Activated CD8-positive, alpha-beta memory T cell treated with anti-CD3 and anti-CD28 coated beads, Interleukin-2, amount 10 ng/mL, durations not matched to agents 7 days and 5 days (primary cell): ENCODE data around the gene GSG1L. TPM values are rescaled to one million over a fixed set of nuclear protein-coding genes. Genes with fewer than 3 reads are reported as not detected.

ENCODE experiments used
- ATAC-seq: fragments of 150-1000 bp; cut with Tn5 transposase; one replicate; pipeline ENCODE4 v1.10.0; 2021; ENCODE audit warnings: moderate library complexity
- CTCF ChIA-PET: fragments of 350-600 bp; sonication (Branson Sonifier 250); formaldehyde crosslinking; loops from one replicate; lab custom pipeline; 2021; ENCODE audit warnings: antibody characterized with exemption; lab: Charles Lee
- DNase-seq: peaks from one replicate; pipeline ENCODE4 v3.0.0-alpha.2; 2020
- H3K27ac Mint-ChIP-seq: one replicate; pipeline ENCODE4 v1.8.0; 2021; ENCODE audit warnings: mild to moderate bottlenecking, mixed read lengths
- H3K27me3 Mint-ChIP-seq: one replicate; pipeline ENCODE4 v1.8.0; 2021; ENCODE audit warnings: mixed read lengths
- H3K36me3 Mint-ChIP-seq: one replicate; pipeline ENCODE4 v1.8.0; 2021; ENCODE audit warnings: mild to moderate bottlenecking, mixed read lengths
- H3K4me1 Mint-ChIP-seq: one replicate; pipeline ENCODE4 v1.8.0; 2021; ENCODE audit warnings: mixed read lengths
- H3K4me3 Mint-ChIP-seq: one replicate; pipeline ENCODE4 v1.8.0; 2021; ENCODE audit warnings: mild to moderate bottlenecking, moderate library complexity, mixed read lengths
- H3K9me3 Mint-ChIP-seq: one replicate; pipeline ENCODE4 v1.8.0; 2022; ENCODE audit warnings: low read depth, mixed read lengths
- total RNA-seq, 2 experiments: library from RNA; stranded (reverse); gene quantifications; one replicate each; pipeline ENCODE4 v1.2.3, GENCODE V29; 2021

Gene GSG1L
- total RNA-seq, 2 experiments from 2014 or later, result not detected

DNA sequence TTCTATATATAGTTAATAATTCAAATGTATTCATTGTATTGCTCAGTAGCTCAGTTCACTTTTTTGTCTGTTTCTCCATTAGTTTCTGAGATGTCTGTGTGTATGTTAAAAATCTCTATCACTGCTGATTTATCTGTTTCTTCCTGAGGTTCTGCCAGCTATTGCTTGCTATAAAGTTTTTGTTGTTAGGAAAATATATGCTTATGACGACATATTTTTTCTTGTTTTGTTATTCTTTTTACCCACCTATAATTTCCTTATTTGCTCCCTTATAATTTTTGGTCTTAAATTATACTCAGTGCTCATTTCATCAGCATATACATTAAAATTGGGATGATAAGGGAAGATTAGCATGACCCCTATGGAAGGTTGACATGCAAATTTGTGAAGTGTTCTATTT, 200.6 kb downstream of the GSG1L start:
- Mint-ChIP-seq H3K9me3 (peaks cover 5% of the 10 kb centered on the region), H3K27me3 (no peaks in the 10 kb centered on the region), H3K4me1 (peaks cover 13% of the 10 kb centered on the region), H3K4me3 (no peak overlapping the region), H3K27ac (no peak overlapping the region), H3K36me3 (no peaks in the 10 kb centered on the region)
- no peak for ATAC-seq
- no peak for DNase-seq
- CTCF ChIA-PET, result no interaction called here

DNA sequence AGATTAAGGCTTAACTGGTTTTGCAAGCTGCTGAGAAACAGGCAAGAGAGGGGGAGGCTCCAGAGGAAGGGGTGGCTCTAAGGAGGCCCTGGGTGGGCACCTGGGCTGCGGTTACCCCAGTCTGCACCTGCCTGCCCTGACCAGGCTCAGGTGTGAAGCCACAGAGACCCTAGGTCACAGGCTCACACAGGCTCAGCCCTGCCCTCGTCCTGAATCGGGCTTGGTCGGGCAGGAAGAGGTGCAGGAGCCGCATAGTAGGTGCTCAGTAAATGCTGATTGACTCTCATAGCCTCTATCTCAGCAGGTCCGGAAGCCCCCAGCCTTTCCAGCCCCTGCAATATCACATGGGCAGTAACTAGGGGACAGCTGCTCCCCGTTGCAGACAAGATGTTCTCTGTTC, 203.4 kb downstream of the GSG1L start:
- DNase-seq, result no peak
- CTCF ChIA-PET, result no interaction called here
- Mint-ChIP-seq H3K27me3 (no peaks in the 10 kb centered on the region), H3K4me1 (no peaks in the 10 kb centered on the region), H3K36me3 (no peaks in the 10 kb centered on the region), H3K27ac (no peak overlapping the region), H3K4me3 (no peak overlapping the region), H3K9me3 (peaks cover 2% of the 10 kb centered on the region)
- ATAC-seq, result no peak

DNA sequence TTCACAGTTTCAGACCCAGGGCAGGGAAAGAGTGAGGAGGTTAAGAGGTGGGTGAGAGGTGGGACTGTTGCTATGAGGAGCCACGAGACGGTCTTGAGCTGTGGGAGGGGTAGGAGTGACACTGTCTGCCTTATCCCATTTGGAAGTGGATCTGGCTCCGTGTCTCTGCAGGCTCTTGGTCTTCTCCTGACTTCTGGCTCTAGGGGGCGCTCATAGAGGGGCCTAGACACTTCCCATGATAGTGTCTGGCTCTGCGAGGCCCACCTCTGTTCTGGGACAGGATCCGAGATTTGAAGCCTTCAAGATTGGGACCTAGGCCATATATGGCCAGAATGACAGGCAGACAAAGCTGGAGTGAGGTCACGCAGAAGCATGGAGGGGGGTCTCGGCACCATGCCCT, 204.5 kb downstream of the GSG1L start:
- CTCF ChIA-PET, result no interaction called here
- Mint-ChIP-seq H3K36me3 (no peaks in the 10 kb centered on the region), H3K27me3 (no peaks in the 10 kb centered on the region), H3K9me3 (peaks cover 2% of the 10 kb centered on the region), H3K4me3 (no peak overlapping the region), H3K4me1 (no peaks in the 10 kb centered on the region), H3K27ac (no peak overlapping the region)
- no peak for DNase-seq
- no peak for ATAC-seq

DNA sequence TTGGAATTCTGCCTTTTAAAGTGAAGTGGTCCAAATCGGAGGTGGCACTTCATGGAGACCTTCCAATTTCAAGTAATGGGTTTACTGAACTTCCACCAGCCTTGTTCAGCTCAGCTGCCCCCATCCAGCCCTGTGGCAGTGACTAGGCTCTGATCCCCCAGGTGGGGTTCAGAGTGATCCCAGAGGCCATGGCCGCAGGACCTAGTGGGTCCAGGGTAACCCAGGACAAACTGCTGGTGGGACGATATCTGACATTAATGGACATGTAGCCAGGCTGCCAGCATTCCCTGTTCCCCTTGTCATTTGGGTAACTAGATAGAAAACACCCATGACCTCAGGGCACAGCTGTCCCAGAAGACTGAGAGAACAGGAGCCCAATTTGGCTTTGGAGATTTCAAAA, 209.9 kb downstream of the GSG1L start:
- no peak overlapping the region for H3K4me3 Mint-ChIP-seq
- H3K27me3 Mint-ChIP-seq, result peaks cover 25% of the 10 kb centered on the region
- H3K4me1 Mint-ChIP-seq, result no peaks in the 10 kb centered on the region
- no peaks in the 10 kb centered on the region for H3K36me3 Mint-ChIP-seq
- H3K9me3 Mint-ChIP-seq, result no peaks in the 10 kb centered on the region
- DNase-seq (no peak), ATAC-seq (no peak)
- H3K27ac Mint-ChIP-seq, result no peak overlapping the region
- CTCF ChIA-PET, result no interaction called here

DNA sequence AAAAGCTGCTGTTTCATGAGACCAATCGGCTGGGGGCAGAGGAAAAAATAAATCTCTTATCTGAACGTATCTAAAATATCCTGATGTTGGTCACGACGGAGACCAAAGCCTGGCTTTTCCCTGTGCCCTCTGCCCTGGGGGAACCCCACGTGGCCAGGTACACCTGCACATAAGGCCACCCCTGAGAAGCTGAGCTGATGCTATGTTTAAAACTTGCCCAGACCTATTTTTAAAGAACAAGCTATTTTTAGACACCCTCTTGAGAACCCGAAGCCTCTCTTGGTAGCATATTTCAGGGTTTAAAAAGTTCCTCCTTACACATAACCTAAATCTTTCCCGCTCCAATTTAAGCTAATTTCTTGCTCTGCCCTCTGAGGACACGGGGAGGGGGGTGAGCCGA, 210.4 kb downstream of the GSG1L start:
- no peak overlapping the region for H3K27ac Mint-ChIP-seq
- H3K4me1 Mint-ChIP-seq, result no peaks in the 10 kb centered on the region
- no peak overlapping the region for H3K4me3 Mint-ChIP-seq
- CTCF ChIA-PET, result no interaction called here
- DNase-seq (no peak), ATAC-seq (no peak)
- H3K27me3 Mint-ChIP-seq, result peaks cover 27% of the 10 kb centered on the region
- H3K36me3 Mint-ChIP-seq, result no peaks in the 10 kb centered on the region
- no peaks in the 10 kb centered on the region for H3K9me3 Mint-ChIP-seq

DNA sequence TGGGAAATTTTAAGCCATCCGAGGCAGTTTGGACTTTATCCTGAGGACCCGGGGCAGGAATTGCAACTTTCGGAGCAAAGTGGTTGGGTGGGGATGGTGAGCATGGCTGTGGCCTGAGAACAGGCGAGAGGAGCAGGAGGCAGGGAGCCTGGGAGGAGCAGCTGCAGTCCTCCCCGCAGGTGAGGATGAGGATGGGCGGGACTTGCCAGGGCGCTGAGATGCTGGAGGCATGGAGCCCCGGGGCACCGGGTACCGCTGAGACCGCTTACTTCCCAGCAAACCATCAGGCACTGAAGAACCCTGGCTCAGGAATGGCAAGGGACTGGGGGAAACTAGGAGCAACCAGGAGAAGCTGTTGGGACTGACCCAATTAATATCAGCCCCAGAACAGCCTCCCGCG, 210.8 kb downstream of the GSG1L start:
- no peaks in the 10 kb centered on the region for H3K36me3 Mint-ChIP-seq
- ATAC-seq (no peak), DNase-seq (no peak)
- no peaks in the 10 kb centered on the region for H3K4me1 Mint-ChIP-seq
- H3K4me3 Mint-ChIP-seq, result no peak overlapping the region
- H3K27me3 Mint-ChIP-seq, result peaks cover 27% of the 10 kb centered on the region
- H3K27ac Mint-ChIP-seq, result no peak overlapping the region
- no peaks in the 10 kb centered on the region for H3K9me3 Mint-ChIP-seq
- CTCF ChIA-PET, result no interaction called here

DNA sequence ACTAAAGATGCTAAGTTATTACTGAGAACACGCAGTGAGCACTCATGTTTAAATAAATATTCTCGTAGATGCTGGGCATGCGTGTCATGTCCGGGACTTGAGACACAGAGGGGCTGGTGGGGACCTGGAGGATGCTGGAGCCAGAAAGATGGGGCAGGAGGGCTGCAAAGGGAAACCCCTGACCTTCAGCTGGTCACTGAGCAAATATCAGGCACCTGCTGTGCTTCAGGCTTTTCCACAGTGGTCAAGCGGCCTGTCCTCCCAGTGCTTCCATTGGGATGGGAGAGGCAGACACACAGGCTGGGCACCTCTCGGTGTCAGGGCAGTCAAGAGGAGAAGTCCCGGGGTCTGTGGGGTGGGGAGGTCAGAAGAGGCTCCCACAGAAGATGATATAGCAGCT, 211.4 kb downstream of the GSG1L start:
- H3K9me3 Mint-ChIP-seq, result no peaks in the 10 kb centered on the region
- CTCF ChIA-PET, result no interaction called here
- no peak overlapping the region for H3K4me3 Mint-ChIP-seq
- ATAC-seq (no peak), DNase-seq (no peak)
- H3K36me3 Mint-ChIP-seq, result no peaks in the 10 kb centered on the region
- no peaks in the 10 kb centered on the region for H3K4me1 Mint-ChIP-seq
- no peak overlapping the region for H3K27ac Mint-ChIP-seq
- peaks cover 27% of the 10 kb centered on the region for H3K27me3 Mint-ChIP-seq

DNA sequence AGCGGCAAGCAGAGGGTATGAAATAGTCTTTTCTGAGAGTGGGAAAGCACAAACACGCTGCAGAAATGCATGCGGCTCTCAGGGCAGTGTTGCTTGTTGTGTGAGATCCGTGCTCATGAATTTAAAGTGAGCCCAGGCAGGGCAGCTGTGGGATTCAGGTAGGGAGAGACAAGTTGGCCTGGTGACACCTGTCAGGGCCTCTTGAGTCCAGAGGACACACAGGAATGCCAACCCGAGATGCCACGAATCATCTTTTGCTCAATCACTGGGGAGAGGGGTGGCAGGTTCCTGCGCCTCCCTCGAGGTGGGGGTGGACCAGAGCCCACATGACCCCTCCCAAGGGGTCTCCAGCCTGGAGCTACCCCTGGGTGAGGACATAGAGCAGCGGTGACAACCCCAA, 211.9 kb downstream of the GSG1L start:
- no peak for DNase-seq
- CTCF ChIA-PET, result no interaction called here
- Mint-ChIP-seq H3K36me3 (no peaks in the 10 kb centered on the region), H3K4me3 (no peak overlapping the region), H3K27me3 (peaks cover 27% of the 10 kb centered on the region), H3K4me1 (no peaks in the 10 kb centered on the region), H3K27ac (no peak overlapping the region), H3K9me3 (no peaks in the 10 kb centered on the region)
- no peak for ATAC-seq

DNA sequence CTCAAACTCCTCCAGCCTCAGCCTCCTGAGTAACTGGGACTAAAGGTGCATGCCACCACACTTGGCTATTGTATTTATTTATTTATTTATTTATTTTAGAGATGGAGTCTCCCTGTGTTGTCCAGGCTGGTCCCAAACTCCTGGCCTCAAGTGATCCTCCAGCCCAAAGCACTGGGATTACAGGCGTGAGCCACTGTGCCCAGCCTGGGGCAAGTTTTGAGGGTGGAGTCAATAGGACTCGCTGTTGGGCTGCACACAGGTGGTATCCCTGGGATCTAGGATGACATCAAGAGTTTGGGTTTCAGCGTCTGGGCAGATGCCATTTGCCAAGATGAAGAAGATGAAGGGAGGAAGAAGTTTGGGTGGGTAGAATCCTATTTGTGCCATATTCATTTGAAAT, 213.9 kb downstream of the GSG1L start:
- CTCF ChIA-PET, result no interaction called here
- H3K36me3 Mint-ChIP-seq, result no peaks in the 10 kb centered on the region
- no peak for DNase-seq
- H3K27ac Mint-ChIP-seq, result no peak overlapping the region
- H3K4me1 Mint-ChIP-seq, result no peaks in the 10 kb centered on the region
- H3K4me3 Mint-ChIP-seq, result no peak overlapping the region
- H3K9me3 Mint-ChIP-seq, result no peaks in the 10 kb centered on the region
- peaks cover 31% of the 10 kb centered on the region for H3K27me3 Mint-ChIP-seq
- no peak for ATAC-seq

DNA sequence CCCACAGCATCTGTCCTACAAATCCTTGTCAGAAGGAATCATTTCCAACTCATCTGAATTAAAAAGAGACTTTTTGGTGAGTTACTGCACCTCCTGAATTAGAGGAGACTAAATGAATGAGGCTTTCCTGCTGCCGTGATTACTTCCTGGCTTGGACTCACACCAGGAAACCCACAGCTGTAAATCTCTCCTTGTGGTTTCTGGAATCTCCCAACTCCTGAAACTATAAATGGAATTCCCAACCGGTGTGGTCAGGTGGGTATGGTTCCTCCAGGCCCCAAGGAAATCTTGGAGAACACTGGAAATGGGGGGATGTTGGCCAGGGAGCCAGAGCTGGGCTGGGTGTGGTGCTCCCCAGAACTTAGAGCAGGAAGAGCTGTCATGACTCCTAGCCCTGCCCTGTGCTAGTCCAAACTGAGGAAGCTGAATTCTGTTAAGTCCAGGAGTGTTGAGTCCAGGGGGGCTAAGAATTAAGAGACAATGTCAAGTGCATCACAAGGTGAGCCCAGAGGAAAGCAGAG, 216.4 kb downstream of the GSG1L start:
- Mint-ChIP-seq H3K27me3 (peaks cover 21% of the 10 kb centered on the region), H3K9me3 (no peaks in the 10 kb centered on the region)

DNA sequence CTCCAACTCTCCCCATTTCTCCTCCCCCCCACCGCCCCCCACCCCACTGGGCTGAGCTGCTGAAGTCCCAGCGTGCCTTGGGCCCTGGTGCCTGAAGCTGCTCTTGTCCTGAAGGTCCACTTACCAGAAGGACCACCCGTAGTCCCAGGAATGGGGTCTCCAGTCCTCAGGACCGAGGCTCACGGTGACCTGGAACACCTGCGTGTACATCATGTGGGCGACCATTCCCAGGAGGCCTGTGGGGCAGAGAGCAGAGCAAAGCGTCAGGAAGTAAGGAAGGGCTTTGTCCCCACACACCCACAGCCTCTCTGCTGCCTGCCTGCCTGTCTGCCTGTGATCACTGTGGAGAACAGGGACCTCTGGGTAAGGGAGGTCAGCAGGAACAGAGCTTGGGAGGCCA, 218.7 kb downstream of the GSG1L start:
- Mint-ChIP-seq H3K4me1 (no peaks in the 10 kb centered on the region), H3K4me3 (no peak overlapping the region), H3K27me3 (peaks cover 16% of the 10 kb centered on the region), H3K9me3 (no peaks in the 10 kb centered on the region), H3K27ac (no peak overlapping the region), H3K36me3 (no peaks in the 10 kb centered on the region)
- CTCF ChIA-PET, result no interaction called here
- no peak for DNase-seq
- ATAC-seq, result no peak

More for the DNA sequence above, 216.4 kb downstream of the GSG1L start:
- CTCF ChIA-PET, result no interaction called here
- no peak for ATAC-seq
- Mint-ChIP-seq H3K4me1 (no peaks in the 10 kb centered on the region), H3K27ac (no peak overlapping the region), H3K4me3 (no peak overlapping the region), H3K36me3 (no peaks in the 10 kb centered on the region)
- DNase-seq, result no peak

DNA sequence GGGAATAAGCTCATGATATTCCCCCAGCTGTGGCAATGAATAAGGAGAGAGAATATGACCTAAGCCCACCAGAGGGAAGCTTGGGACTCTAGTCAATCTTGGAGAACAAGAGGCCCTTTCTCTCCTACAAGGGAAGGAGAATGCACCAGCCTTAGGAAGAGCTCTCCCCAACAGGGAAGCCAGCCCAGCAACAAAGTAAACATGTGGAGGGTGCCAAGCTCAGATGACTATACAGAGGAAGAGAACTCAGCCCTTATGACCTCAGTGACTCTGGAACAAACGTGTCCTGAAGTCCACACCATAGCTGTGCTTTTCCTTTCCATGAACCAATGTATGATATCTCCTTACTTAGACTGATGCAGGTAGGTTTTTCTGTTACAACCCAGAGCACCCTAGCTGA, 219.7 kb downstream of the GSG1L start:
- Mint-ChIP-seq H3K27me3 (peaks cover 14% of the 10 kb centered on the region), H3K4me3 (no peak overlapping the region), H3K36me3 (no peaks in the 10 kb centered on the region), H3K9me3 (no peaks in the 10 kb centered on the region), H3K4me1 (no peaks in the 10 kb centered on the region), H3K27ac (no peak overlapping the region)
- ATAC-seq (no peak), DNase-seq (no peak)
- CTCF ChIA-PET, result no interaction called here

DNA sequence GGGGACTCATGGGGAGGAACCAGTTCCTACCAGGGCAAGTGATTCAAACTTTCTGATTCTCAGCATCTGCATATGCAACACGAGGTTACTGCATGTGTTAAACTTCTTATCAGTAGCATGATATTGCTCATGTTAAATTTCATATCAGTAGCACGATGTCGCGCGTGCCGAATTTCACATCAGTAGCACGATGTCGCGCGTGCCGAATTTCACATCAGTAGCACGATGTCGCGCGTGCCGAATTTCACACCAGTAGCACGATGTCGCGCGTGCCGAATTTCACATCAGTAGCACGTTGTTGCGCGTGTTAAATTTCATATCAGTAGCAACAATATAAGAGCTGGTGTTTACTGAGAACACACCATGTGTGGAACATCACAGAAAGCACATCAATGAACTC, 221.6 kb downstream of the GSG1L start:
- Mint-ChIP-seq H3K27ac (no peak overlapping the region), H3K36me3 (no peaks in the 10 kb centered on the region), H3K9me3 (no peaks in the 10 kb centered on the region), H3K4me3 (no peak overlapping the region), H3K27me3 (peaks cover 16% of the 10 kb centered on the region), H3K4me1 (no peaks in the 10 kb centered on the region)
- DNase-seq (no peak), ATAC-seq (no peak)
- CTCF ChIA-PET, result no interaction called here

DNA sequence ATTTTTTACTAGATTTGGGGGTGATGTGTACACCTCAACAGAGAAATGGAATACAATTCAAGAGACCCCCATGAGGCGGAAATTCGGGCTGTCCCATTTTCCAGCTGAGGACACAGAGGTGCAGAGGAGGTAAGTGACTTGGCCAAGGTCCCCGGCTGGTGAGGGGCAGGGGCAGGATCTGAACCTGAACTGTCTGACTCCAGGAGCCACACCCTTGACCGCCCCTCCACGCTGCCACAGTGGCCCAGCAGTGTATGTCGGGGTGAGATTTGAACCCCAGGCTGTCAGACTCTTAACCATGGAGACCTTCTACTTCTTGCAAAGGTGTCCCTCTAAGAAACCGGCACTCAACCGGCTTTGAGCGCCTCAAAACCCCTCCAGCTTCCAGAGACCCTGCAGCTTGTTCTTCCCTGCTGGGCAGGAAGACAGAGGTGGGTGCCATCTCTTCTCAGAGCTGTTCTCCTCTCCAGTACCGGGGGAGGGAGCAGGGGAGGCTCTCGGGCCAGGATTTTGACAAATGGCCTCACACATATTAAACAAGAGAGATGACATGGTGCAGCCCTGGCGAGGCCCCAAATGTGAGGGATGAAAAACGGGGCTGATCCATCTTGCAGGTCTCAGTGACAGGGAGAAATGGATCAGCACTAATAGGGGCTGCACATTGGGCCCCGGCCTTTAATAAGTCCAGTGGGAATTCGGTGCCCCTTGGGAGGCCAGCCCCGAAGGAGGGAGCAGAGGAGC, 222.3 kb downstream of the GSG1L start:
- CTCF ChIA-PET, result no interaction called here
- no peak for ATAC-seq
- no peaks in the 10 kb centered on the region for H3K4me1 Mint-ChIP-seq
- H3K9me3 Mint-ChIP-seq, result no peaks in the 10 kb centered on the region
- DNase-seq, result no peak
- H3K27me3 Mint-ChIP-seq, result peaks cover 23% of the 10 kb centered on the region
- H3K4me3 Mint-ChIP-seq, result no peak overlapping the region
- no peak overlapping the region for H3K27ac Mint-ChIP-seq
- no peaks in the 10 kb centered on the region for H3K36me3 Mint-ChIP-seq
